Measurements from ENCODE around the gene NKIRAS1.
"Not testable (repeated sequence)": the region's sequence is repeated elsewhere in the genome, so short reads cannot be mapped to it uniquely, and the experiment has no call there.

The NKIRAS1 gene

GRCh38 chr3:23926736-23927135, 9.9 kb upstream of the NKIRAS1 start:
- DNase-seq (ENCODE audit: low spot score) = no peak
- no peak for TF ChIP-seq CTCF (IDR thresholded peaks at IDR 0.05; ENCODE audit: extremely low read depth, missing control alignments)

GRCh38 chr3:23926246-23926645, 9.5 kb upstream of the NKIRAS1 start:
- DNase-seq (ENCODE audit: low spot score) = no peak
- TF ChIP-seq CTCF (IDR thresholded peaks at IDR 0.05; ENCODE audit: extremely low read depth, missing control alignments) = no peak

GRCh38 chr3:23923786-23924185, 7.0 kb upstream of the NKIRAS1 start:
- TF ChIP-seq CTCF (IDR thresholded peaks at IDR 0.05; ENCODE audit: extremely low read depth, missing control alignments) = no peak
- DNase-seq (ENCODE audit: low spot score) = no peak

GRCh38 chr3:23921052-23921511, 4.3 kb upstream of the NKIRAS1 start:
- no peak for TF ChIP-seq CTCF (IDR thresholded peaks at IDR 0.05; ENCODE audit: extremely low read depth, missing control alignments)
- no peak for DNase-seq (ENCODE audit: low spot score)

- no peak for TF ChIP-seq CTCF (IDR thresholded peaks at IDR 0.05; ENCODE audit: extremely low read depth, missing control alignments)
- no peak for DNase-seq (ENCODE audit: low spot score)
Measured at GRCh38 chr3:23920151-23920655, 3.4 kb upstream of the NKIRAS1 start.

GRCh38 chr3:23919628-23920027, 2.8 kb upstream of the NKIRAS1 start:
- DNase-seq (ENCODE audit: low spot score) = no peak
- no peak for TF ChIP-seq CTCF (IDR thresholded peaks at IDR 0.05; ENCODE audit: extremely low read depth, missing control alignments)

- not testable (repeated sequence) for DNase-seq (ENCODE audit: low spot score)
Measured at GRCh38 chr3:23918331-23918730, 1.5 kb upstream of the NKIRAS1 start.

- DNase-seq (ENCODE audit: low spot score) = peak; percentile 54
Measured at GRCh38 chr3:23917679-23918303, 1.0 kb upstream of the NKIRAS1 start.

All from GM20000 (cell line).